ENCODE measurements around the gene RAB11FIP4. TPM values are rescaled to one million over a fixed set of nuclear protein-coding genes. Genes with fewer than 3 reads are reported as not detected.

Gene RAB11FIP4
- total and polyA plus RNA-seq, 2 of the 8 experiments (the other 6 are each of a cell fraction or from before 2014, with no cell fraction given): 21.7 to 53.2 TPM

DNA sequence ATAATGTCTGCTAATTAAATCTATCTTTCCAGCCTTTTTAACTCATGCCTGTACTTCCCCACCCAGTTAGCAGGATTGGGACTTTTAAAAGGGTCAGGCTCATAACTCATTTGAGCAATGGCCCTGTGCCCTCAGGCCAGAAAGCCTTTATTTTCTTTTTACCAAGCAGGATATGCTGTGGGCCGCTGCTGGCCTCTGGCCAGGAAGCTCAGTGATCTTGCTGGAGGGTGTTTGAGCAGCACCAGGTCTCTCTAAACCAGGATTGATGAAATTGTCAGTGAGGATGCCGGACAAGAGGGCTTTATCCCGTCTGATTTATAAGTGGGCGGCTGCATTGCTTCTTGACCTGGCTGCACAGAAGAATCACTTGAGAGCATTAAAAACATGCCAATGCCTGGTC lies 187.8 kb downstream of the RAB11FIP4 start:
- H3K27ac ChIP-seq (ENCODE audit: low read depth, low read length): no peak overlapping the region
- H2BK12ac ChIP-seq (ENCODE audit: low read depth, low read length): no peak overlapping the region
- no peak overlapping the region for H4K8ac ChIP-seq (ENCODE audit: extremely low read depth, insufficient read depth, low read length)
- no peak overlapping the region for H3K56ac ChIP-seq (replicated peaks; ENCODE audit: insufficient read length, low read depth, low read length)
- H3K79me2 ChIP-seq (ENCODE audit: control insufficient read depth in 1 of 2, insufficient read depth in 2 of 2, low read length in 2 of 2): no peaks in the 10 kb centered on the region
- H3K4me3 ChIP-seq (ENCODE audit: extremely low read depth in 1 of 4, insufficient read depth in 2 of 4, low read depth in 3 of 4, low read length in 4 of 4): no peak overlapping the region
- ChIA-PET CTCF (ENCODE audit: partially characterized antibody) (no interaction called here), POLR2A (ENCODE audit: partially characterized antibody) (no interaction called here)
- WGBS, 2 experiments (ENCODE audit: extremely low coverage in 1 of 2, insufficient coverage in 1 of 2, insufficient read length in 1 of 2, insufficient replicate concordance in 2 of 2, low coverage in 1 of 2, low lambda C conversion rate in 2 of 2, missing lambda C conversion rate in 1 of 2): 79% methylated on average over 4 of the region's 4 CpGs; no CpG with 5 or more reads in 1 of the 2 experiments
- H3K4me1 ChIP-seq (replicated peaks in 1 of 4; ENCODE audit: control insufficient read depth in 3 of 4, insufficient read depth in 4 of 4, low read length in 3 of 4): no peaks in the 10 kb centered on the region
- H2BK5ac ChIP-seq (ENCODE audit: low read depth, low read length): no peak overlapping the region
- DNase-seq (ENCODE audit: low read depth in 1 of 2, low spot score in 2 of 2): no peak
- no peak for FAIRE-seq
- H3K4ac ChIP-seq (replicated peaks; ENCODE audit: insufficient read length, low read depth, low read length): no peak overlapping the region
- H4K91ac ChIP-seq (replicated peaks; ENCODE audit: insufficient read length, low read length): no peak overlapping the region
- H3K9ac ChIP-seq (replicated peaks in 1 of 4; ENCODE audit: extremely low read depth in 1 of 4, low read depth in 3 of 4, low read length in 3 of 4): no peak overlapping the region
- no peak overlapping the region for H3K18ac ChIP-seq (ENCODE audit: extremely low read depth, low read length)
- no peaks in the 10 kb centered on the region for H3K23me2 ChIP-seq (ENCODE audit: low read depth, low read length)
- no peak overlapping the region for H3K4me2 ChIP-seq (ENCODE audit: insufficient read depth in 1 of 2, low read depth in 2 of 2, low read length in 2 of 2)
- no peaks in the 10 kb centered on the region for H3K27me3 ChIP-seq (replicated peaks in 1 of 4; ENCODE audit: control insufficient read depth in 3 of 4, extremely low read depth in 1 of 4, insufficient read depth in 3 of 4, low read length in 3 of 4)
- no peak overlapping the region for H2BK20ac ChIP-seq (ENCODE audit: low read length)
- no peaks in the 10 kb centered on the region for H3K9me3 ChIP-seq (ENCODE audit: insufficient read depth in 2 of 2, low read depth in 1 of 2, low read length in 1 of 2)
- no peaks in the 10 kb centered on the region for H3K36me3 ChIP-seq (ENCODE audit: control insufficient read depth in 2 of 4, insufficient read depth in 4 of 4, low read length in 3 of 4)
- H3K79me1 ChIP-seq (ENCODE audit: low read depth, low read length): no peaks in the 10 kb centered on the region; the same call in 1 of the 2 replicates
- H2AFZ ChIP-seq (ENCODE audit: low read length): no peak overlapping the region
- no peak overlapping the region for H2AK5ac ChIP-seq (ENCODE audit: low read depth, low read length)
- no peak overlapping the region for H2BK15ac ChIP-seq (ENCODE audit: low read length)
- no peak overlapping the region for H3K23ac ChIP-seq (ENCODE audit: insufficient read length)
- no peak overlapping the region for H2BK120ac ChIP-seq (replicated peaks; ENCODE audit: low read depth, low read length)
- no peak overlapping the region for H3K14ac ChIP-seq (ENCODE audit: insufficient read length)
- no peaks in the 10 kb centered on the region for H4K20me1 ChIP-seq (replicated peaks in 1 of 2; ENCODE audit: control insufficient read depth in 1 of 2, insufficient read depth in 2 of 2, low read length in 2 of 2)
- no peak overlapping the region for H4K5ac ChIP-seq (ENCODE audit: insufficient read length, low read depth, low read length)
- TF ChIP-seq JUND (IDR thresholded peaks at IDR 0.05; ENCODE audit: low read length): no peak
- no peak for TF ChIP-seq POLR2AphosphoS5 (IDR thresholded peaks at IDR 0.05; ENCODE audit: low read depth, low read length)
- TF ChIP-seq NANOG (IDR thresholded peaks at IDR 0.05; ENCODE audit: insufficient read depth, low read depth, low read length, poor library complexity, severe bottlenecking): no peak
- TF ChIP-seq JUN (IDR thresholded peaks at IDR 0.05; ENCODE audit: low read depth, low read length): no peak
- TF ChIP-seq RFX5 (IDR thresholded peaks at IDR 0.05; ENCODE audit: borderline replicate concordance, low read depth, low read length): no peak
- TF ChIP-seq KDM5A (IDR thresholded peaks at IDR 0.05; ENCODE audit: low read length): no peak
- TF ChIP-seq CBX8 (IDR thresholded peaks at IDR 0.05; ENCODE audit: borderline replicate concordance, low read depth, low read length): no peak
- TF ChIP-seq EZH2 (IDR thresholded peaks at IDR 0.05; ENCODE audit: low read depth, low read length, severe bottlenecking): no peak
- no peak for TF ChIP-seq SIX5 (IDR thresholded peaks at IDR 0.05; ENCODE audit: low read depth, low read length)
- TF ChIP-seq HDAC2 (IDR thresholded peaks at IDR 0.05; ENCODE audit: borderline replicate concordance in 1 of 2, low read depth in 2 of 2, low read length in 2 of 2): no peak
- TF ChIP-seq CTBP2 (IDR thresholded peaks at IDR 0.05; ENCODE audit: borderline replicate concordance, insufficient read depth, insufficient read length, low read length): no peak
- TF ChIP-seq CBX5 (IDR thresholded peaks at IDR 0.05; ENCODE audit: low read depth, low read length): no peak
